DMS153 (cell line): Measurements from ENCODE around the gene SRBD1.
A peak's percentile ranks its signal among the peaks of the same experiment; 100 is the strongest.

Source experiments
- DNase-seq: peaks from one replicate; lab custom pipeline; 2025; lab: John Stamatoyannopoulos, UW

SRBD1 gene

GRCh38 chr2:45545943-45546342 is 65.1 kb downstream of the SRBD1 start:
- no peak for DNase-seq

DNA sequence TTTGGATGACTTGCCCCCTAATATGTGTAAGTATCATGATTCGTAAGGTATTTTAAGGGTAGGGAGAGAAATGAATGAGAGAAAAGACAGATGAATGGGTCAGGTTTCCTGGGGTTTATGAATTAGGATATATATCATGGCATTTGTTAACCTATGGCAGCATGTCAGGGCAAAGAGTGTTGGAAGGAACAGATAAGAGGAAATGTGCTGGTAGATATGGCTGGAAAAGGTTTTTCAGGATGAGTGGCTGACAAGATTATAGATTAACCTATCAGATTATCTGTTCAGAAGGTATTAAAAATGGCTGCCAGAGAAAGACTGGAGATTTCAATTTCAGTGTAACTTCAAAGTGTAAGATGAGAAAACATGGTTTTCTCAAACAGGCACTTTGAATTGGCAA is 67.8 kb downstream of the SRBD1 start:
- no peak for DNase-seq

- DNase-seq = no peak
These were observed 69.1 kb downstream of the SRBD1 start for GRCh38 chr2:45542013-45542412.

DNA sequence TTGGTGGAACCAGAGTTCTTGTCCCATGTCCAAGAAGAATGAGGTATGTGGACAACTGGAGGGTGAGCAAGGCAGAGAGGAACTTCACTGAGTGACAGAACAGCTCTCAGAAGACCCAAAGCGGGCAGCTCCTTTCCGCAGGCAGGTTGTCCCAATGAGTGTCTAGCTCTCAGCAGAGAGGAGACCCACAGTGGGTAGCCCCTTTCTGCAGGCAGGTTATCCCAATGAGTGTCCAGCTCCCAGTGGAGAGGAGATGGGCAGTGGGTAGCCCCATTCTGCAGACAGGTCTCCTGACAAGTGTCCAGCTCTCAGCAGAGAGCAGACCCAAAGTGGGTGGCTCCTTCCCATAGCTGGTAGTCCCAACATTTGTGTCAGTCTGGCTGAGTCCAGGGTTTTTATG is 69.6 kb downstream of the SRBD1 start:
- DNase-seq = no peak

- DNase-seq = no peak
These were observed 70.1 kb downstream of the SRBD1 start for GRCh38 chr2:45540942-45541341.

GRCh38 chr2:45533771-45534170 is 77.3 kb downstream of the SRBD1 start:
- no peak for DNase-seq

GRCh38 chr2:45532181-45532580 is 78.9 kb downstream of the SRBD1 start:
- no peak for DNase-seq

GRCh38 chr2:45524016-45524415 is 87.1 kb downstream of the SRBD1 start:
- DNase-seq = no peak

DNA sequence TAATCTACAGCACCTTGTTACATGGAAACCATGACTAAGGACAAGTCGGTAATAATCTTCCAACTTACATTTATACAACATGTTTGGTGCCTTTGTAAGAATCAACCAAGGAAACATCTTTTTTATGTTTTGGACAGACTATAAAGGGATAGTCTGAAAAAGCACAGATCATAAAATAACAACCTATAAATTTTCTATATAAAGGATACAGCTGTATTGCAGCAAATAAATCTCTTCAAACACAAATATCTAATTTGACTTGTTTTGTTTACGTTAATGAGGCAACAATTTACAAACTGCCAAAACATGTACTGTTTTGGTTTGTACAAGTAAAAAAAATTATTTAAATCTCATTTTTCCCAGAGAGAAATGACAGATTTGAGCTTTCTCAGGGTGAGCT is 92.5 kb downstream of the SRBD1 start:
- no peak for DNase-seq

DNA sequence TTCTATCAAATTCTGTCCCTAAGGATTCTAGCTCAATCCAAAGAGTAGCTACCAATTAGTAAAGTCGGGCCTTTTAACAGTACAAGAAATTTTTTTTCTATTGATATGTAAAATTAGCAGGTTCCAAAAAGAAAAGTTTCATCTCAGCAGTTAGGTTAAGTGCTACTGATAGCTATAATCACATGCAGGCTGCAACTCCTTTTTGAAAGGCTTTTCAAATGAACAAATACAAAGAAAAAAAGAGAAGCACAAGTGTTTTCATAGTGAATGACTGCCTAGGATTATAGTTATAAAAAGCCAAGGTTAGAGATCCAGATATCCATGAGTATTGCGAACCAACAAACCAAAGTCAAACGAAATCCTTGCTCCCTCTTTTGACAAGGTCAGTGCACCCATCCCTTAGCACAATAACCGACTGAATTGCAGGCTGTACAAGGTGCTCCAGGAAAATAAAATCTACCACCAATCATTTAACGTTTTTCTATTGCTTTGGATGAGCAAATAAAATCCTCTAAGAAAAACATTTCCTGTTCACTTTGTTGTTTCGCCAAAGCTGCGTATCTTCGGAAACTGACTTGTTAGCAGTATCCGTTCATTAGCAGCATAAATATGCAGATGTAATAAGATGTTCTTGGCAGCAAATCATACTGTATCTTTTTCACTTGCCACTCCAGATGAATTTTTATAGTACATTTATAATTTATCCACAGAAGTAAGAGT is 100.2 kb downstream of the SRBD1 start:
- DNase-seq = no peak

DNA sequence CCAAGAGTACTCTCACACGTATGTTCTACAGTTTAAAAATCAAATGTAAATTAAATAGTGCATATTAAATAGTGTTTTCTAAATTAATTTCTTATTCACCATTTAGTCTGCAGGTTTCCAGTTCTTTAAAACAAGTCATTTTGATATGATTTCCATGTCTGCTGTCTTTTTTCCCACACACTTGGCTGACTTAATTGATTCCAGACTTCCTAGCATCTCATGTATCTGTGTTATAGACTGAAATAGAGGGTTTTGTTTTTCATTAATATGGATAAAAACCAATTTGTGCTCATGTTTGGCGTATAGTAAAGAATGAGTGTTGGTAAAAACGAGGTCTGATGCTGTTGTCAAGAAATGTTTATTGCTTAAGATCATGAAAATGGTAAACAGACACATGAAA is 104.3 kb downstream of the SRBD1 start:
- no peak for DNase-seq

- DNase-seq = no peak
These were observed 105.9 kb downstream of the SRBD1 start for GRCh38 chr2:45505138-45505537.

DNA sequence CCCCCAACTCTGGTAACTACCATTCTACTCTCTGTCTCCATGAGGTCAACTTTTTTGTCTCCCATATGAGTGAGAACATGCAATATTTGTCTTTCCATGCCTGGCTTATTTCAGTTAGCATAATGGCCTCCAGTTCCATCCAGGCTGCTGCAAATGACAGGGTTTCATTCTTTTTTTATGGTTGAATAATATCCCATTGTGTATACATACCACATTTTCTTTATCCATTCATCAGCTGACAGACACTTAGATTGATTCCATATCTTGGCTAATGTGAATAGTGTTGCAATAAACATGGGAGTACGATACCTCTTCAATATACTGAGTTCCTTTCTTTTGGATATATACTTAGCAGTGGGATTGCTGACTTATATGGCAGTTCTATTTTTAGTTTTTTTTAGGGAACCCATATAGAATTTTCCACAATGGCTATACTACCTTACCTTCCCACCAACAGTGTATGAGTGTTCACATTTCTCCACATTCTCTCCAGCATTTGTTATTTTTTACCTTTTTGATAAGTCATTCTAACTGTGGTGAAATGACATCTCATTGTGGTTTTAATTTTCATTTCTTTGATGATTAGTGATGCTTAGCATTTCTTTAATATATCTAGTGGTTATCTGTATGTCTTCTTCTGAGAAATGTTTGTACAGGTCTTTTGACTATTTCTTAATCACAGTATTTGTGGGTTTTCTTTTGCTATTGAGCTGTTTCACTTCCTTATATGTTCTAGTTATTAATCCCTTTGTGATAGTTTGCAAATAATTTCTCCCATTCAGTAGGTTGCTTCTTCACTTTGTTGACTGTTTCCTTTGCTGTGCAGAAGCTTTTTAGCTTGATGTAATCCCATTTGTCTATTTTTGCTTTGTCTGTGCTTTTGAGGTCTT is 112.2 kb downstream of the SRBD1 start:
- no peak for DNase-seq

GRCh38 chr2:45497355-45497754 is 113.7 kb downstream of the SRBD1 start:
- DNase-seq = no peak

DNA sequence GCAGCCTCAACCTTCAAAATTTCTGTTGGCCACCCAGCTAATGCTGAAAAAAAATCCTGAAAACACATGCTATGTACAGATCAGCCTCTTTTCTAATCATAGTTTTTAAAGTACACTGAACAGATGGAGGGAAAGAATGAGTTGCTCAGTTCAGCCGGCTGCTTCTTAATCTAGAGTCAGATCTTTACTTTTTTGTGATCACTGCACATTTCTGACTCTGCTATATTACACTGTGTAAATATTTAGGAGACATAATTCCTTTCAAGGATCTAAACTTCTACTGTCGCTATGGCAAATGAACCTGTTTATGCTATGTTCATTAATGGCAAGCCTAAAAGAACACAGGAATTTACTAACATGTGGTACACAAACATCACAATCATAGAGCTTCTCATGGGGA is 114.2 kb downstream of the SRBD1 start:
- no peak for DNase-seq

DNA sequence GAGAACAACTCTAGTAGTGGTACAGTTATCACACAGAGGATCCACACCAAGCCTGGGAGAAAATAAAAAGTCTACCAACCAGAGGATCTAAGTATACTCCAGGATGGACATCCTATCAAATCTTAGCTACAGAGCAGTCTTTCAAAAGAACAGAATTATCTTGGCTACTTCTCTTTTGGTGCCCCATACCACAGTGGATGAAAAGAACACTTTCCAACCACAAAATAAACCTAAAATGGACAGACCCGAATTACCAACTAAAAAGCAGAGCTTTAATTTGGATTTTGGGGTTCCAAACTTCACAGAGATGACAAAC is 116.1 kb downstream of the SRBD1 start:
- no peak for DNase-seq

- peak; percentile 57 for DNase-seq
These were observed 116.6 kb downstream of the SRBD1 start for GRCh38 chr2:45494275-45494977.

DNA sequence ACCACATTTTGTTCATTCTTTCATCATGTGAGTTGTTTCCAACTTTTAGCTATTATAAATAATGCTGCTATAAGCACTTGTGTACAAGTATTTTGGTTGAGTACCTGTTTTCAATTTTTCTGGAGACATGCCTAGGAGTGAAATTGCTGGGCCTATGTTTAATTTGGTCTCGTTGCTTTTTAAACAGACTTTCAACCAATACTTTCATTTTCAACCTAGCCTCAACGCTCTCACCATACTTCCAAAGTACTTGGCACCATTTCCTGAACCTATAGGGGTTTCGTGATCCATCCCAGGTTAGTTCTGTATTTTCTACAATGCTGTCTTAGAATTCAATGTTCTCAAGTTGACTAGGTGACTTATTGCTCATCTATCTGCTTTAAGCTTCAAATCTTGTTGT is 126.1 kb downstream of the SRBD1 start:
- no peak for DNase-seq

GRCh38 chr2:45483997-45484396 is 127.1 kb downstream of the SRBD1 start:
- DNase-seq = no peak

DNA sequence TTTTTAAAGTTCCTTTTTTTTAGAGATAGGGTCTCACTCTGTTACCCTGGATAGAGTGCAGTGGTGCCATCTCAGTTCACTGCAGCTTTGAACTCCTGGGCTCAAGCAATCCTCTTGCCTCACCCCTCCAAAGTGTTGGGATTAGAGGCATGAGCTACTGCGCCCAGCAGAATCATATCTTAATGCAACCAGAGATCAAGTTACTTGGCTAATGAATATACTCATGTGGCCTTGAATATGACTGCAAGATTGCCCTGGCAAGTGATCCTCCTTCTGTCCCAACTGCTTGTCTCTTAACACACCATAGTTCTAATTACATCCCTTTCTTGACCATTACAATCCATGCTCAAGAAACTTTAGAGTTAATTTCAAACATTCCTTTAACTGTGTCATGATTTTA is 133.5 kb downstream of the SRBD1 start:
- DNase-seq = no peak

- DNase-seq = no peak
These were observed 140.5 kb downstream of the SRBD1 start for GRCh38 chr2:45470531-45470930.

DNA sequence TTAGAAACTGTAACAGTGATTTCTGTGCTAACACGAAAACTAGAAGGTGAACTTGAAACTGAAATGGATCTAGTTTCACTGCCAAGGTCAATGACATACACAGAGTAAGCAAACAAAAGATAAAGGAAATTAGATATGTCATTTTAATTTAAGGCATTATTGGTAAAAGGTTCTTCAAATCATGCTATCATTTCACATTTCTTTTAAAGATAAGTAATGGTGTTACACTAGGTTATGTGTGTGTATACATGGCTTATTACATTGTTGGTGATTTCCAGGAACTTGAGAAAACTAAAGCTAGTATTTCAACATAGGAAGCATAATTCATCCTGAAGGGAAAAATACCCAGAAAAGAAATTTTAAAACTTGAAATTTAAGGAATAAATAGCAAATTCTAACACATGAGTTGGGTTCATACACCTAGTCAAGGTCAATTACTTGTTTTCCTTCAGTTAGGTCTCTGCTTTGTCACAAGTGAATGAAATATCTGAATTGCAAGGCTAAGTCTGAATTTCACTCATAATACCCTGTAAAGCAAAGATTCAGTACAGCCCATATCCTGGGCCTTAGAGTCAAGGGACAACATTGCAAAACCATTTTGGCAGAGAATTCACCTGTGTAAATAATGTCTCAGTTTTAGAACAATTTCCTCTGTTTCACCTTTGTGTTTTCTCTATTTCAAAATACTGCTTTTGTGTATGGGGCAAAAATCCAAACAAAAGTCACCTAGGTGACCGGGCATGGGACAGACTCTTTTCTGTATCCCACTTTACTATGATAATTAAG is 141.6 kb downstream of the SRBD1 start:
- DNase-seq = peak; percentile 71
